Measurements from ENCODE around the gene CALML6.

The CALML6 gene

GRCh38 chr1:1943834-1944570, 28.9 kb downstream of the CALML6 start:
- DNase-seq (ENCODE audit: low read depth), result peak; percentile 44
- H3K4me3 ChIP-seq (ENCODE audit: low read depth, low read length), result no peak overlapping the region

GRCh38 chr1:1945782-1946393, 30.8 kb downstream of the CALML6 start:
- H3K4me3 ChIP-seq (ENCODE audit: low read depth, low read length), result no peak overlapping the region
- DNase-seq (ENCODE audit: low read depth), result no peak
- no peak for TF ChIP-seq CTCF (conservative IDR thresholded peaks at IDR 0.05; ENCODE audit: low read depth, low read length)

More at GRCh38 chr1:1943834-1944570, 28.9 kb downstream of the CALML6 start:
- TF ChIP-seq CTCF (conservative IDR thresholded peaks at IDR 0.05; ENCODE audit: low read depth, low read length), result peak; percentile 82

GRCh38 chr1:1946540-1946939, 31.5 kb downstream of the CALML6 start:
- DNase-seq (ENCODE audit: low read depth), result peak; percentile 55
- TF ChIP-seq CTCF (conservative IDR thresholded peaks at IDR 0.05; ENCODE audit: low read depth, low read length), result no peak
- H3K4me3 ChIP-seq (ENCODE audit: low read depth, low read length), result no peak overlapping the region

- no peak for TF ChIP-seq CTCF (conservative IDR thresholded peaks at IDR 0.05; ENCODE audit: low read depth, low read length)
- H3K4me3 ChIP-seq (ENCODE audit: low read depth, low read length), result no peak overlapping the region
- no peak for DNase-seq (ENCODE audit: low read depth)
These were observed 32.4 kb downstream of the CALML6 start for GRCh38 chr1:1947493-1947892.

- TF ChIP-seq CTCF (conservative IDR thresholded peaks at IDR 0.05; ENCODE audit: low read depth, low read length), result no peak
- DNase-seq (ENCODE audit: low read depth), result no peak
These were observed 33.7 kb downstream of the CALML6 start for GRCh38 chr1:1948783-1949182.

GRCh38 chr1:1950940-1951339, 35.9 kb downstream of the CALML6 start:
- no peak for TF ChIP-seq CTCF (conservative IDR thresholded peaks at IDR 0.05; ENCODE audit: low read depth, low read length)
- DNase-seq (ENCODE audit: low read depth), result no peak
- no peak overlapping the region for H3K4me3 ChIP-seq (ENCODE audit: low read depth, low read length)

More at GRCh38 chr1:1948783-1949182, 33.7 kb downstream of the CALML6 start:
- H3K4me3 ChIP-seq (ENCODE audit: low read depth, low read length), result no peak overlapping the region

- TF ChIP-seq CTCF (conservative IDR thresholded peaks at IDR 0.05; ENCODE audit: low read depth, low read length), result no peak
- DNase-seq (ENCODE audit: low read depth), result no peak
- no peak overlapping the region for H3K4me3 ChIP-seq (ENCODE audit: low read depth, low read length)
These were observed 39.0 kb downstream of the CALML6 start for GRCh38 chr1:1954015-1954414.

Measured in choroid plexus epithelial cell (primary cell).